H9 (cell line): ENCODE measurements around the gene B3GALT4. TPM values are rescaled to one million over a fixed set of nuclear protein-coding genes. Genes with fewer than 3 reads are reported as not detected.

ENCODE experiments used
- DNase-seq: peaks from one replicate; pipeline ENCODE4 v3.0.0-alpha.2; 2017
- H2AFZ ChIP-seq: one replicate; pipeline ENCODE4 v1.6.1; 2013; ENCODE audit warnings: mild to moderate bottlenecking, low read length, control low read depth, moderate library complexity
- H2AK5ac ChIP-seq: 2 replicates; pipeline ENCODE4 v1.6.1; 2013; ENCODE audit warnings: low read length, control low read depth, mixed read lengths; ENCODE audit not compliant: insufficient read length
- H2BK120ac ChIP-seq: one replicate; pipeline ENCODE4 v1.6.1; 2013; ENCODE audit warnings: low read depth, mild to moderate bottlenecking, low read length, control low read depth, inconsistent platforms; ENCODE audit not compliant: poor library complexity, severe bottlenecking
- H2BK12ac ChIP-seq: 2 replicates; pipeline ENCODE4 v1.6.1; 2013; ENCODE audit warnings: low read length, control low read depth, mixed read lengths, low read depth; ENCODE audit not compliant: insufficient read length
- H2BK15ac ChIP-seq: 2 replicates; pipeline ENCODE4 v1.6.1; 2013; ENCODE audit warnings: low read depth, low read length, control low read depth
- H2BK20ac ChIP-seq: one replicate; pipeline ENCODE4 v1.6.1; 2013; ENCODE audit warnings: low read depth, mild to moderate bottlenecking, low read length, control low read depth, inconsistent platforms; ENCODE audit not compliant: poor library complexity, severe bottlenecking
- H2BK5ac ChIP-seq: 2 replicates; pipeline ENCODE4 v1.6.1; 2013; ENCODE audit warnings: low read length, control low read depth, mixed read lengths; ENCODE audit not compliant: insufficient read length
- H3K14ac ChIP-seq: 2 replicates; pipeline ENCODE4 v1.6.1; 2013; ENCODE audit warnings: low read length, control low read depth; ENCODE audit not compliant: insufficient read depth
- H3K18ac ChIP-seq: 2 replicates; pipeline ENCODE4 v1.6.1; 2013; ENCODE audit warnings: low read depth, mild to moderate bottlenecking, mixed read lengths, low read length, control low read depth; ENCODE audit not compliant: insufficient read length
- H3K23ac ChIP-seq: 2 replicates; pipeline ENCODE4 v1.6.1; 2013; ENCODE audit warnings: low read length, control low read depth, mixed read lengths, low read depth; ENCODE audit not compliant: insufficient read length
- H3K23me2 ChIP-seq: 2 replicates; pipeline ENCODE4 v1.6.1; 2013; ENCODE audit warnings: low read depth, mild to moderate bottlenecking, mixed read lengths, low read length, control low read depth; ENCODE audit not compliant: insufficient read length, poor library complexity, severe bottlenecking
- H3K27ac ChIP-seq: 2 replicates; pipeline ENCODE4 v1.5.1; 2013; ENCODE audit warnings: low read length, control low read depth, mixed read lengths, low read depth; ENCODE audit not compliant: insufficient read length
- H3K27me3 ChIP-seq: 2 replicates; pipeline ENCODE4 v1.6.1; 2013; ENCODE audit warnings: low read length, control low read depth, inconsistent platforms; ENCODE audit not compliant: insufficient read depth
- H3K4ac ChIP-seq: 2 replicates; pipeline ENCODE4 v1.6.1; 2013; ENCODE audit warnings: low read depth, mild to moderate bottlenecking, control low read depth, inconsistent platforms, low read length, moderate library complexity
- H3K4me1 ChIP-seq: 2 replicates; pipeline ENCODE4 v1.6.1; 2013; ENCODE audit warnings: low read length, control low read depth, inconsistent platforms; ENCODE audit not compliant: insufficient read depth
- H3K4me2 ChIP-seq: 2 replicates; pipeline ENCODE4 v1.6.1; 2013; ENCODE audit warnings: low read length, control low read depth, mixed read lengths; ENCODE audit not compliant: insufficient read length, insufficient read depth
- H3K56ac ChIP-seq: 2 replicates; pipeline ENCODE4 v1.6.1; 2013; ENCODE audit warnings: low read depth, mild to moderate bottlenecking, mixed read lengths, low read length, control low read depth; ENCODE audit not compliant: insufficient read length
- H3K79me1 ChIP-seq: 2 replicates; pipeline ENCODE4 v1.6.1; 2013; ENCODE audit warnings: low read depth, mild to moderate bottlenecking, moderate library complexity, low read length, control low read depth, inconsistent platforms; ENCODE audit not compliant: insufficient read depth, poor library complexity, severe bottlenecking
- H3K79me2 ChIP-seq: 2 replicates; pipeline ENCODE4 v1.6.1; 2013; ENCODE audit warnings: low read length, control low read depth, inconsistent platforms; ENCODE audit not compliant: insufficient read depth
- H3K9ac ChIP-seq: 2 replicates; pipeline ENCODE4 v1.6.1; 2013; ENCODE audit warnings: low read length, control low read depth, mixed read lengths; ENCODE audit not compliant: insufficient read length; ENCODE audit errors: extremely low read depth
- H3K9me3 ChIP-seq: one replicate; pipeline ENCODE4 v1.6.1; 2013; ENCODE audit warnings: low read depth, low read length, inconsistent platforms; ENCODE audit not compliant: control insufficient read depth
- H3T11ph ChIP-seq: one replicate; pipeline ENCODE4 v1.6.1; 2013; ENCODE audit warnings: mild to moderate bottlenecking, low read length, control low read depth, inconsistent platforms
- H4K20me1 ChIP-seq: one replicate; pipeline ENCODE4 v1.6.1; 2013; ENCODE audit not compliant: control insufficient read depth, insufficient read length, insufficient read depth
- H4K5ac ChIP-seq: 2 replicates; pipeline ENCODE4 v1.6.1; 2013; ENCODE audit warnings: low read depth, mild to moderate bottlenecking, mixed read lengths, low read length, control low read depth; ENCODE audit not compliant: insufficient read length
- H4K8ac ChIP-seq: replicated peaks from 2 replicates; pipeline ENCODE4 v1.6.1; 2013; ENCODE audit warnings: low read length, control low read depth, mixed read lengths, low read depth; ENCODE audit not compliant: insufficient read length
- H4K91ac ChIP-seq: 2 replicates; pipeline ENCODE4 v1.6.1; 2013; ENCODE audit warnings: low read depth, mild to moderate bottlenecking, moderate library complexity, mixed read lengths, low read length, control low read depth; ENCODE audit not compliant: insufficient read length
- H3K27ac Mint-ChIP-seq, 3 experiments: 2 replicates in 2 of 3; 3 replicates in 1 of 3; pipeline ENCODE4 v1.8.0; 2020 to 2021; ENCODE audit warnings: mixed read lengths in 3 of 3, mild to moderate bottlenecking in 1 of 3, moderate library complexity in 1 of 3
- H3K27me3 Mint-ChIP-seq: 2 replicates; pipeline ENCODE4 v1.8.0; 2021; ENCODE audit warnings: low read depth, mild to moderate bottlenecking, moderate library complexity, mixed read lengths
- H3K36me3 Mint-ChIP-seq, 3 experiments: 2 replicates in 2 of 3; 3 replicates in 1 of 3; pipeline ENCODE4 v1.8.0; 2020 to 2021; ENCODE audit warnings: low read depth in 3 of 3, mixed read lengths in 3 of 3; ENCODE audit not compliant: insufficient read depth in 1 of 3
- H3K4me1 Mint-ChIP-seq, 2 experiments: 2 replicates each; pipeline ENCODE4 v1.8.0; 2020; ENCODE audit warnings: mixed read lengths in 2 of 2
- H3K4me3 Mint-ChIP-seq, 2 experiments: 2 replicates in 1 of 2; 3 replicates in 1 of 2; pipeline ENCODE4 v1.8.0; 2020 to 2021; ENCODE audit warnings: mild to moderate bottlenecking in 2 of 2, mixed read lengths in 2 of 2, moderate library complexity in 1 of 2
- H3K9me3 Mint-ChIP-seq, 2 experiments: 2 replicates in 1 of 2; 3 replicates in 1 of 2; pipeline ENCODE4 v1.8.0; 2020; ENCODE audit warnings: mild to moderate bottlenecking in 2 of 2, mixed read lengths in 2 of 2, moderate library complexity in 1 of 2
- CTCF ChIP-seq: fragments of 200-600 bp; sonication (generic); conservative IDR thresholded peaks from 3 replicates; pipeline ENCODE4 v1.8.0; 2021; ENCODE audit warnings: antibody characterized with exemption, mild to moderate bottlenecking
- WGBS: extraction: QIAGEN DNeasy Blood & Tissue Kit; methylation state at CpG from one replicate; pipeline ENCODE4 v1.1.7; 2013; ENCODE audit warnings: missing lambda C conversion rate, low lambda C conversion rate, mixed read lengths; ENCODE audit not compliant: insufficient read length; ENCODE audit errors: extremely low coverage; 5-methylcytosine and 5-hydroxymethylcytosine counted together
- total RNA-seq: library from RNA; stranded (reverse); gene quantifications from 2 replicates; pipeline ENCODE4 v1.2.1, GENCODE V29; 2021

The B3GALT4 gene
- total RNA-seq, 1 experiment from 2014 or later, result 3.2 TPM

- DNase-seq, result peak; percentile 44
- H2BK12ac ChIP-seq, result no peak overlapping the region
- no peaks in the 10 kb centered on the region for H3K27me3 ChIP-seq
- Mint-ChIP-seq H3K9me3 (no peaks in the 10 kb centered on the region), H3K4me1 (peaks cover 59 to 64% of the 10 kb centered on the region in 2 experiments), H3K27me3 (no peaks in the 10 kb centered on the region; the same call in 1 of the 2 replicates), H3K36me3 (peaks cover 22 to 47% (median 42%) of the 10 kb centered on the region in 3 experiments; a peak in 6 of 7 replicates), H3K4me3 (peak overlapping the region; percentile 94 to 98), H3K27ac (peak overlapping the region in 2 of 3 experiments; percentile 28 to 76; a peak in 2 of 7 replicates)
- H3K4ac ChIP-seq, result no peak overlapping the region
- H3K9ac ChIP-seq, result no peak overlapping the region
- H3K79me2 ChIP-seq, result peaks cover 3% of the 10 kb centered on the region; the same call in 1 of the 2 replicates
- no peak overlapping the region for H2AK5ac ChIP-seq
- no peak overlapping the region for H4K8ac ChIP-seq
- H4K91ac ChIP-seq, result no peak overlapping the region
- no peak for TF ChIP-seq CTCF
- no peaks in the 10 kb centered on the region for H4K20me1 ChIP-seq
- H2BK120ac ChIP-seq, result no peak overlapping the region
- peak overlapping the region; percentile 61 for H3K4me2 ChIP-seq
- H4K5ac ChIP-seq, result no peak overlapping the region
- H3K14ac ChIP-seq, result no peak overlapping the region
- no peak overlapping the region for H2AFZ ChIP-seq
- H3K23ac ChIP-seq, result no peak overlapping the region
- H3K56ac ChIP-seq, result no peak overlapping the region
- peaks cover 34% of the 10 kb centered on the region for H3K23me2 ChIP-seq
- H3K79me1 ChIP-seq, result peaks cover 7% of the 10 kb centered on the region
- no CpG with 5 or more reads among the region's 19 CpGs for WGBS
- H2BK15ac ChIP-seq, result no peak overlapping the region
- H3T11ph ChIP-seq, result no peak overlapping the region
- no peak overlapping the region for H2BK5ac ChIP-seq
- no peaks in the 10 kb centered on the region for H3K9me3 ChIP-seq
- H2BK20ac ChIP-seq, result no peak overlapping the region
- H3K27ac ChIP-seq, result no peak overlapping the region
- H3K18ac ChIP-seq, result no peak overlapping the region
- peaks cover 3% of the 10 kb centered on the region; the same call in 1 of the 2 replicates for H3K4me1 ChIP-seq
Observed at GRCh38 chr6:33316603-33317418, 39.9 kb downstream of the B3GALT4 start.
